GM19025 (cell line): ENCODE results near the gene FN1.
"Not testable (repeated sequence)": the region's sequence is repeated elsewhere in the genome, so short reads cannot be mapped to it uniquely, and the experiment has no call there.

Source experiments
- ATAC-seq: cut with Tn5 transposase; IDR thresholded peaks from one replicate; pipeline ENCODE4 v1.9.1; 2021; ENCODE audit warnings: mild to moderate bottlenecking, low read depth, moderate library complexity; ENCODE audit not compliant: unreplicated experiment

Gene FN1

GRCh38 chr2:215409331-215410127, 26.3 kb downstream of the FN1 start:
- no peak for ATAC-seq

- ATAC-seq = not testable (repeated sequence)
Measured at GRCh38 chr2:215408441-215408840, 27.4 kb downstream of the FN1 start.

GRCh38 chr2:215407590-215408264, 28.1 kb downstream of the FN1 start:
- ATAC-seq = no peak

- no peak for ATAC-seq
Measured at GRCh38 chr2:215407061-215407460, 28.8 kb downstream of the FN1 start.

- ATAC-seq = no peak
Measured at GRCh38 chr2:215405722-215406581, 29.9 kb downstream of the FN1 start.

GRCh38 chr2:215404348-215405012, 31.4 kb downstream of the FN1 start:
- ATAC-seq = no peak

- ATAC-seq = no peak
Measured at GRCh38 chr2:215403441-215404347, 32.2 kb downstream of the FN1 start.

- ATAC-seq = no peak
Measured at GRCh38 chr2:215401896-215402379, 33.9 kb downstream of the FN1 start.

GRCh38 chr2:215399067-215399716, 36.7 kb downstream of the FN1 start:
- ATAC-seq = no peak

- ATAC-seq = no peak
Measured at GRCh38 chr2:215397632-215398341, 38.1 kb downstream of the FN1 start.

GRCh38 chr2:215396595-215397313, 39.1 kb downstream of the FN1 start:
- no peak for ATAC-seq

- no peak for ATAC-seq
Measured at GRCh38 chr2:215395687-215396460, 40.0 kb downstream of the FN1 start.

- ATAC-seq = no peak
Measured at GRCh38 chr2:215394102-215394805, 41.6 kb downstream of the FN1 start.

GRCh38 chr2:215392687-215393270, 43.1 kb downstream of the FN1 start:
- no peak for ATAC-seq

- ATAC-seq = no peak
Measured at GRCh38 chr2:215392164-215392563, 43.7 kb downstream of the FN1 start.

GRCh38 chr2:215391531-215391930, 44.3 kb downstream of the FN1 start:
- ATAC-seq = no peak
